Suprapubic skin (tissue), 4 donors: ENCODE measurements around the gene TMEM175. TPM values are rescaled to one million over a fixed set of nuclear protein-coding genes. Genes with fewer than 3 reads are reported as not detected.

Source experiments
- DNase-seq, 2 donors: peaks; one replicate each; pipeline ENCODE4 v3.0.0-alpha.2; 2019; ENCODE audit warnings: low spot score in 2 of 2
- H3K27ac ChIP-seq: fragments of 200-600 bp; sonication (generic); one replicate; pipeline ENCODE4 v1.5.1; 2019
- H3K27me3 ChIP-seq: fragments of 200-600 bp; sonication (generic); one replicate; pipeline ENCODE4 v1.5.1; 2019
- H3K36me3 ChIP-seq: fragments of 200-600 bp; sonication (generic); one replicate; pipeline ENCODE4 v1.5.1; 2019
- H3K4me1 ChIP-seq: fragments of 200-600 bp; sonication (generic); one replicate; pipeline ENCODE4 v1.5.1; 2019
- H3K4me3 ChIP-seq: fragments of 200-600 bp; sonication (generic); one replicate; pipeline ENCODE4 v1.5.1; 2019; ENCODE audit warnings: mild to moderate bottlenecking
- H3K9me3 ChIP-seq: fragments of 200-600 bp; sonication (generic); one replicate; pipeline ENCODE4 v1.5.1; 2019
- CTCF ChIP-seq, 2 donors: fragments of 200-600 bp in 1 of 2; fragments of 450-650 bp in 1 of 2; sonication (generic) in 1 of 2; IDR thresholded peaks; one replicate each; pipeline ENCODE4 v1.5.1; 2016 to 2019; ENCODE audit warnings: antibody characterized with exemption in 2 of 2, mild to moderate bottlenecking in 1 of 2, moderate library complexity in 1 of 2
- EP300 ChIP-seq: sonication (generic); formaldehyde crosslinking; IDR thresholded peaks from one replicate; pipeline ENCODE4 v1.6.1; 2017; ENCODE audit warnings: antibody characterized with exemption
- POLR2A ChIP-seq, 2 donors: fragments of 450-650 bp; IDR thresholded peaks; one replicate each; pipeline ENCODE4 v1.6.1; 2017; ENCODE audit warnings: antibody characterized with exemption in 2 of 2, mild to moderate bottlenecking in 2 of 2, moderate library complexity in 2 of 2
- POLR2AphosphoS5 ChIP-seq, 3 donors: sonication (generic); formaldehyde crosslinking; IDR thresholded peaks; one replicate each; pipeline ENCODE4 v1.6.1; 2017; ENCODE audit warnings: antibody characterized with exemption in 3 of 3
- WGBS: methylation state at CpG from one replicate; pipeline ENCODE4 v1.1.5; 2018; 5-methylcytosine and 5-hydroxymethylcytosine counted together
- total RNA-seq, 4 donors: library from RNA; depleted of rRNA; stranded (reverse); fragments of >200 nt; gene quantifications; one replicate each; pipeline ENCODE4 v1.1.0, GENCODE V29; 2016

TMEM175 gene
- total RNA-seq, 4 donors from 2014 or later, result 41.1 to 98.3 (median 65.3) TPM

- TF ChIP-seq POLR2AphosphoS5 (IDR thresholded peaks at IDR 0.05) (no peak), POLR2A (IDR thresholded peaks at IDR 0.05) (no peak), CTCF (IDR thresholded peaks at IDR 0.05) (no peak), EP300 (no peak)
- no peak for DNase-seq
- H3K4me1 ChIP-seq, result peaks cover 32% of the 10 kb centered on the region
- peaks cover 94% of the 10 kb centered on the region for H3K27me3 ChIP-seq
- H3K36me3 ChIP-seq, result no peaks in the 10 kb centered on the region
- no peak overlapping the region for H3K4me3 ChIP-seq
- H3K9me3 ChIP-seq, result no peaks in the 10 kb centered on the region
- WGBS, result 30% methylated on average over 8 of the region's 18 CpGs
- no peak overlapping the region for H3K27ac ChIP-seq
Observed at GRCh38 chr4:999882-1000425, 67.7 kb downstream of the TMEM175 start.

- H3K27me3 ChIP-seq, result peaks cover 97% of the 10 kb centered on the region
- H3K4me1 ChIP-seq, result peaks cover 32% of the 10 kb centered on the region
- no peaks in the 10 kb centered on the region for H3K9me3 ChIP-seq
- no peak overlapping the region for H3K27ac ChIP-seq
- DNase-seq, result no peak
- no peaks in the 10 kb centered on the region for H3K36me3 ChIP-seq
- H3K4me3 ChIP-seq, result no peak overlapping the region
- TF ChIP-seq POLR2A (IDR thresholded peaks at IDR 0.05), result no peak
- no peak for TF ChIP-seq EP300
- no peak for TF ChIP-seq CTCF (IDR thresholded peaks at IDR 0.05)
- TF ChIP-seq POLR2AphosphoS5 (IDR thresholded peaks at IDR 0.05), result no peak
- WGBS, result 88% methylated on average over 11 of the region's 15 CpGs
Observed at GRCh38 chr4:1000686-1001260, 68.5 kb downstream of the TMEM175 start.

- TF ChIP-seq EP300 (no peak), POLR2AphosphoS5 (IDR thresholded peaks at IDR 0.05) (no peak), POLR2A (IDR thresholded peaks at IDR 0.05) (no peak), CTCF (IDR thresholded peaks at IDR 0.05) (no peak)
- DNase-seq, result no peak
- 10% methylated on average over 7 of the region's 48 CpGs for WGBS
- Histone ChIP-seq H3K4me1 (peaks cover 32% of the 10 kb centered on the region), H3K27ac (no peak overlapping the region), H3K4me3 (no peak overlapping the region), H3K36me3 (no peaks in the 10 kb centered on the region), H3K9me3 (no peaks in the 10 kb centered on the region), H3K27me3 (peaks cover 93% of the 10 kb centered on the region)
Observed at GRCh38 chr4:1001561-1002130, 69.4 kb downstream of the TMEM175 start.

GRCh38 chr4:1002131-1002630, 69.9 kb downstream of the TMEM175 start:
- WGBS, result 3% methylated on average over 11 of the region's 54 CpGs
- Histone ChIP-seq H3K4me1 (peaks cover 27% of the 10 kb centered on the region), H3K27ac (no peak overlapping the region), H3K9me3 (no peaks in the 10 kb centered on the region), H3K27me3 (peaks cover 88% of the 10 kb centered on the region), H3K36me3 (no peaks in the 10 kb centered on the region), H3K4me3 (peak overlapping the region; percentile 4)
- TF ChIP-seq POLR2A (IDR thresholded peaks at IDR 0.05) (no peak), CTCF (IDR thresholded peaks at IDR 0.05) (no peak)
- DNase-seq, result no peak

- no CpG with 5 or more reads among the region's 75 CpGs for WGBS
Observed at GRCh38 chr4:1002631-1003251, 70.5 kb downstream of the TMEM175 start.

More at GRCh38 chr4:1002631-1003251, 70.5 kb downstream of the TMEM175 start:
- TF ChIP-seq POLR2AphosphoS5 (IDR thresholded peaks at IDR 0.05) (no peak), CTCF (IDR thresholded peaks at IDR 0.05) (no peak), POLR2A (IDR thresholded peaks at IDR 0.05) (no peak)
- H3K4me3 ChIP-seq, result peak overlapping the region; percentile 15
- H3K36me3 ChIP-seq, result no peaks in the 10 kb centered on the region
- no peak for DNase-seq
- no peaks in the 10 kb centered on the region for H3K9me3 ChIP-seq
- peaks cover 21% of the 10 kb centered on the region for H3K4me1 ChIP-seq
- H3K27me3 ChIP-seq, result peaks cover 83% of the 10 kb centered on the region
- H3K27ac ChIP-seq, result no peak overlapping the region
